SKM-1 (cell line): ENCODE measurements around the gene RPUSD3.
A peak's percentile ranks its signal among the peaks of the same experiment; 100 is the strongest.
"Not testable (repeated sequence)": the region's sequence is repeated elsewhere in the genome, so short reads cannot be mapped to it uniquely, and the experiment has no call there.

Experiments
- DNase-seq: peaks from one replicate; lab custom pipeline; 2025; ENCODE audit not compliant: unreplicated experiment; lab: John Stamatoyannopoulos, UW

RPUSD3 gene

DNA sequence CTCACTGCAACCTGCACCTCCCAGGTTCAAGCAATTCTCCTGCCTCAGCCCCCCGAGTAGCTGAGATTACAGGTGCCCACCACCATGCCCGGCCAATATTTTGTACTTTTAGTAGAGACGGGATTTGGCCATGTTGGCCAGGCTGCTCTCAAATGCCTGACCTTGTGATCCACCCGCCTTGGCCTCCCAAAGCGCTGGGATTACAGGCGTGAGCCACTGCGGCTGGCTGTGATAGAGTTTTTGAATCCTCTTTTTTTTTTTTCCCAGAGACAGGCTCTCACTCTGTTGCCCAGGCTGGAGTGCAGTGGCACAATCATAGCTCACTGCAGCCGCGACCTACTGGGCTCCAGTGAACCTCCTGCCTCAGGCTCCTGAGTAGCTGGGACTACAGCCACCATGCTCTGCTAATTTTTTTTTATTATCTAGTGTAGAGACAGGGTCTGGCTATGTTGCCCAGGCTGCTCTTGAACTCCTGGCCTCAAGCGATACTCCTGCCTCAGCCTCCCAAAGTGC is 21.4 kb upstream of the RPUSD3 start:
- DNase-seq: not testable (repeated sequence)

DNA sequence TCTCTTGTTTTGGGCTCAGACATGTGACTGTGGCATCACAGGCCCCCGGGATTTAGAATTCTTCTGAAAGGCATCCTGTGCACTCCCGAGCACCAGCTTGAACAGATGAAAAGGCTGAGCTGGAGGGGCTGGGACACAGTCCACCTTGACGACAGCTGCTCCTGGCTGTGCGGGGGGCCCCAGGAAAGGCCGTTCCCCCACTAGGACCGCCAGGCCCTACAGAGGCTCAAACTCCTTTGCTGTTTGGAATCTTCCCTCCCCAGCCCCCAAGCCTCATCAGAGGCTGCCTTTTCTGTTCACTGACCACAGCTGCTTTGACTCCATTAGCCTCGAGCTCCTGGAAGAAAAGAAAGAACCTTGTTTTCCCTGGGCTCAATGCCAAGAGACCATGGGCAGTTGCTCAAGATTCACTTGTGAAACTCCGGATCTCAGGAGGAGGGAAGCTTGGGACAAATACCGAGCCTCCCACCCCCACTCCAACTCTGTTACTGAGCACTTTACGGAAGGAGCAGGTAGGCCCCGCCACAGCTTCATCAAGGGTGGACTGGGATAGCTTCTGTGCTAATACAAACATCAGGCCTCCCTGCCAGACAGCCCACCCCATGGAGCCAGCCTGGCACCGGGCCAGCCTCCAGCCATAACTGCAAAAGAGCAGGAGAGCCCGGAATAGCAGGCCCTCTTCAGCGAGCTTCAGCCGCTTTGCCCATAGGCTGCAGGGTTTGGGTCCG is 20.6 kb upstream of the RPUSD3 start:
- peak; percentile 63 for DNase-seq

GRCh38 chr3:9863058-9863772 is 19.4 kb upstream of the RPUSD3 start:
- DNase-seq: no peak

DNA sequence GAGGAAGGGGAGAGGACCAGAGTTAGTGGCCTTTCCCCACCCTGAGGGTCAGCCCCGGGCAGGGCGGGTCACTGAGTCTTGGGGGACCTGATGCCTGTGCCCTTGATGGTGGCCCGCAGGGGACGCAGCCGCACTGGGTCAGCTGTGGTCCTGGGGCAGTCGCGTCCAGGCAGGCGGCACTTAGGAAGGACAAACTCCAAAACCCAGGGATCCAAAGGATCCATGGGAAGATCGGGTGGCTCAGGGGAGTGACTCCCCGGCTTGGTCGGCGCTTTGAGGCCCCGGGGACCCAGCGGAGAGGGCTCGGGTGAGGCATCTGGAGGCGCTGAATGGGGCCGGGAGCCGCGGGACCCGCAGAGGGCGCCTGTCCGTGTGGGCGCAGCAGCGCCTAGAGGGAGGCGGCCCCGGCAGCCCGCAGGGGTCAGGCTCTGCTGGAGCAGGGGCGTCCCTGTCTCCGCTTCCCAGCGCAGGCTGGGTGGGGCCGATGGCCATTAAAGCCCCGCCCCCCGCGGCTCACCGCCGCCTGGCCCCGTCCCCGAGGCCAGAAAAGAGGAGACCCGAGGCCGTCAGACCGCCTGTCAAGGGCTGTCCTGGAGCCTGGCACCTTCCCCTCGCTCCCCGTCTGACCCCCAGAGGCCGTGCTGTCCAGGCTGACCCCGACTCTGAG is 18.7 kb upstream of the RPUSD3 start:
- DNase-seq: no peak

- no peak for DNase-seq
Observed at GRCh38 chr3:9861626-9862130, 17.9 kb upstream of the RPUSD3 start.

GRCh38 chr3:9861201-9861600 is 17.4 kb upstream of the RPUSD3 start:
- no peak for DNase-seq

DNA sequence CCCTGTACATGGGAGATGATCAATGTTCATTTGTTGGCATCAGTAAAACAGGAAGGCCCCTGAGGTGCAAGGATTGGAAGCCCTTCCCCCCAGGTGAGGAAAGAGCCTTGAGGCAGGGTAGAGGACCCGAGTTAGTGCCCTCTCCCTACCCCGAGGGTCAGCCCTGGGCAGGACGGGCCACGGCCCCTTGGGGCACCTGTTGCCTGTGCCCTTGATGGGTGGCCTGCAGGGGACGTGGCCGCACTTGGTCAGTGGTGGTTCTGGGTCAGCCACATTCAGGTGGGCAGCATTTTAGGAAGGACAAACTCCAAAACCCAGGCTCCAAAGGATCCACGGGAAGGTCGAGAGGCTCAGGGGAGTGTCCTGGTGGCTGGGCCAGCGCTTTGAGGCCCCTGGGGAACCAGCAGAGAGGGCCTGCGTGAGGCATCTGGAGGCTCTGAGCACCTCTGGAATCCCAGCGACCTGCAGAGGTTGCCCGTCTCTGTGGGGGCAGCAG is 15.8 kb upstream of the RPUSD3 start:
- no peak for DNase-seq

DNA sequence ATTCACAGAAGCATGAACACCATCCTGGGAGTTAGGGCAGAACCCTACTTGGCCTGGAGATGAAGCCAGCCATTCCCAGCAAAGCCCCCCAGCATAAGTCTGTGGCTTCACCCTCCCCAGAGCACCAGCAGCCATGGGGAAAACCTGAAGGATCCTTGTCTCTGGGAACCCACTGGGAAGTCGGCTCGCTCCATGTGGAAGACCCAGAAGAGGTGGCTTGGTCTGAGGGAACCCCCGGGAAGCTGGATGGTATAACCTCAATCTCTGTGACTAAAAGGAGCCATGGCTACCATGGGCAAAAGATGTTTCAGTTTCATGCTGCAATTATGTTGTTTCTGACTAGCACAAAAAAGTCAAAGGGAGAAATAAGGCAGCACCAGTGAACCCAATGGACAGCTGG is 11.8 kb upstream of the RPUSD3 start:
- DNase-seq: no peak

DNA sequence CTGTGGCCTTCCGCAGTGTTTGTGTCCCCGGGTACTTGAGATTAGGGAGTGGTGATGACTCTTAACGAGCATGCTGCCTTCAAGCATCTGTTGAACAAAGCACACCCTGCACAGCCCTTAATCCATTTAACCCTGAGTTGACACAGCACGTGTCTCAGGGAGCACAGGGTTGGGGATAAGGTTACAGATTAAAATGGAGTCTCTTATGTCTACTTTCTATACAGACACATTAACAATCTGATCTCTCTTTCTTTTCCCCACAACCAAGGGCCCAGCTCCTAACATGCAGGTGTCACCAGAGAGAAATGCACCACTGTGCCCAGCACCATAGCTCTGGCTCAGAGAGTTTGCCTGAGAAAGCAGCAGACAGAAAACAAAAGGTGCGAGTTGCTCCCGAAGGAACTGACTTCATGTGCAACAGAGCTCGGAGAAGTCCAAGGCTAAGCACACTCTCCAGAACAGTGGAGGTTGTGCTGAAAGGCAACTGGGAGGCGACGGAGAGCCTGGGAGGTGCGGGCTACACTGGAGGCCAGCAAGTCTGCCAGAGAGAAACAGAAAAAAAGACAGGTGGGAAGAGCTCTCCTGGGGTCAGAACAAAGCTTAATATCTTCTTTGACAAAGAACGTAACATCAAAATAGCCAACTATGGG is 10.6 kb upstream of the RPUSD3 start:
- not testable (repeated sequence) for DNase-seq

DNA sequence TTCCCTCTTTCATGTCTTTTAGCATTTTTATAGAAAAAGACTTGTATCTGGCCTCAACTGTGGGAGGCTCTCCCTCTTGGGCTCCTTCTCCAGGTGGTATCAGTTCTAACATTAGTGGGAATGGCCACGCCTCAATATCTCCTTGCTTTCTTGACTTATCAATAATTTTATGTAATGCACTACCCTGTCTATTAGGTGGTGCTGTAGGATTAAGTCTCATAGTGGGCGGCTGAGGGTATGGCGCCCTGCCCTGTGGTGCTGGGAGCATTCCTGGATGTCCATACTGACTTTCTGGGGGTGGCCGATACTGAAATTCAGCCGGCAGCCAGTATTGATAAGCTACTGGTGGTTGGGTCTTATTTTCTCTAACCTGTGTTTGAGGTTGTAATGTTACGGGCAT is 8.7 kb upstream of the RPUSD3 start:
- no peak for DNase-seq

DNA sequence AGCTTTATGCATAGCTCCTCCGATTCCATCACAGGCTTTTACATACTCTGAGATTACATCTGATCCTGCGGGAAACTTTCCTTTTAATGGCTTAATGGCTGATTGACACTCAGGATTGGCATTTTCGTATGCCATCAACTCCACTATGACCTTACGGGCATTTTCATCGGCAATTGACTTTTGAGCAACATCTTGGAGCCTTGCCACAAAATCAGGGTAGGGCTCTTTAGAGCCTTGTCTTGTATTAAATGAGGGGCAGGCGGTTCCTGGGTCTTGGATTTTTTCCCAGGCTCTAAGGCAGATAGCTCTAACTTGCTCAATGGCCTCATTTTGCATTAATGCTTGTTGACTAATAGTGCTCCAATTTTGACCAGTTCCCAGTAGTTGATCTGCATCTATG is 8.1 kb upstream of the RPUSD3 start:
- not testable (repeated sequence) for DNase-seq

DNA sequence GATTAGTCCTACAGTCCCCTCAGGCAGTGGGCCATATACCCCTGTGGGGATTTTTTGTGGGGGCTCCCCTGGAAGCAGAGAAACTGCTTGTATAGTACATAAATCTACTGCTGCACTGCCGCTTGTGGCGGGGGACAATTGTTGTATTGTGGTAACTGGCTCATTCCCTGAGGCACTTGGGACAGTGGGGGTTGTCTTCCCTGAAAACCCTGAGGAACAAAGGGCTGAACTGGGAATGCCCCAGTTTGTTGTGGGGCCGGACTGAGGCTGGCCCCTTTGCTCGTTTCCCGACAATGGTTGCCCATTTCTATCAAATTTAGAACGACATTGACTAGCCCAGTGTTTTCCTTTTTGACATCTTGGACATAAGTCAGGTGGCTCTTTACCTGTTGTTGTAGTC is 7.6 kb upstream of the RPUSD3 start:
- not testable (repeated sequence) for DNase-seq

GRCh38 chr3:9848860-9849259 is 5.1 kb upstream of the RPUSD3 start:
- not testable (repeated sequence) for DNase-seq

DNA sequence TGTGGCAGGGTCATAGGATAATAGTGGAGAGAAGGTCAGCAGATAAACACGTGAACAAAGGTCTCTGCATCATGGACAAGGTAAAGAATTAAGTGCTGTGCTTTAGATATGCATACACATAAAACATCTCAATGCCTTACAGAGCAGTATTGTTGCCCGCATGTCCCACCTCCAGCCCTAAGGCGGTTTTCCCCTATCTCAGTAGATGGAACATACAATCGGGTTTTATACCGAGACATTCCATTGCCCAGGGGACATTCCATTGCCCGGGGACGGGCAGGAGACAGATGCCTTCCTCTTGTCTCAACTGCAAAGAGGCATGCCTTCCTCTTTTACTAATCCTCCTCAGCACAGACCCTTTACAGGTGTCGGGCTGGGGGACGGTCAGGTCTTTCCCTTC is 4.1 kb upstream of the RPUSD3 start:
- not testable (repeated sequence) for DNase-seq

DNA sequence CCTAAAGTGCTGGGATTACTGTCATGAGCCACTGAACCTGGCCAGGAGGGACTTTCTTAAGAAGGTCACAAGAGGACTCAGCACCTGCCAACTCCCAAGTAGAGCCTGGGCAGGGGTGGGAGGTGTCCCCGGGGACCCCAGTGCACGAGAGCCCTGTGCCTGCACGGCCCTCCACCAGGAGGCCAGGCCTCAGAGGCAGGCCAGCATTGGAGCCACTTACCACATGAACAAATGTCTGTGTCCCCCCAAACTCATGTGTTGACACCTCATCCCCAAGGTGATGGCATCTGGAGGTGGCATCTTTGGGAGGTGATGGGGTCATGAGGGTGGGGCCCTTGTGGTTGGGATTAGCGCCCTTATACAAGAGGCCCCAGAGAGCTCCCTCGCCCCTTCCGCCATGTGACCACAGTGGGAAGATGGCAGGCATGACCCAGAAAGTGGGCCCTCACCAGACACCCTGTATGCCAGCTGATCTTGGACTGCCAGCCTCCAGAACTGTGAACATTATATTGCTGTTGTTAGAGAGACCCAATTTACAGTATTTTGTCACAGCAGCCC is 3.2 kb upstream of the RPUSD3 start:
- no peak for DNase-seq

GRCh38 chr3:9846231-9846630 is 2.4 kb upstream of the RPUSD3 start:
- no peak for DNase-seq

- no peak for DNase-seq
Observed at GRCh38 chr3:9841015-9841414, 2.8 kb downstream of the RPUSD3 start.

DNA sequence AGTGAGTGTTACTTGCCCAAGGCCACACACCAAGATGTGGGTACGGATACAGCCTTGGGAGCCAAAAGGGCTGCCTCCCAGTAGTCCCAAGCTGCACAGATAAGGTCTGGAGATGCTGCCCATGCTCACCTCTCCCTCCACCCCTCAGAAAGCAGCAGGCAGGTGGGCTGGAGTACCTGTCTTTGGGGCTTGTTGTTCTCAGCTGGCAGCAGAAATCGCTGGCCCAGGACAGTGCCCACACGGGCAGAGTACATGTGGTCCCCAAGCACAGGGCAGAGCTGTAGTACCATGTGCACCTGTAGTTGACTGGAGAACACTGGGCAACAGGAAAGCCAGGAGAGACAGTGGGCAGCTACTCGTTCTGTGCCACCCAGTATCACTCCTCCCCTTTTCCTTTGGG is 5.0 kb downstream of the RPUSD3 start:
- DNase-seq: no peak

DNA sequence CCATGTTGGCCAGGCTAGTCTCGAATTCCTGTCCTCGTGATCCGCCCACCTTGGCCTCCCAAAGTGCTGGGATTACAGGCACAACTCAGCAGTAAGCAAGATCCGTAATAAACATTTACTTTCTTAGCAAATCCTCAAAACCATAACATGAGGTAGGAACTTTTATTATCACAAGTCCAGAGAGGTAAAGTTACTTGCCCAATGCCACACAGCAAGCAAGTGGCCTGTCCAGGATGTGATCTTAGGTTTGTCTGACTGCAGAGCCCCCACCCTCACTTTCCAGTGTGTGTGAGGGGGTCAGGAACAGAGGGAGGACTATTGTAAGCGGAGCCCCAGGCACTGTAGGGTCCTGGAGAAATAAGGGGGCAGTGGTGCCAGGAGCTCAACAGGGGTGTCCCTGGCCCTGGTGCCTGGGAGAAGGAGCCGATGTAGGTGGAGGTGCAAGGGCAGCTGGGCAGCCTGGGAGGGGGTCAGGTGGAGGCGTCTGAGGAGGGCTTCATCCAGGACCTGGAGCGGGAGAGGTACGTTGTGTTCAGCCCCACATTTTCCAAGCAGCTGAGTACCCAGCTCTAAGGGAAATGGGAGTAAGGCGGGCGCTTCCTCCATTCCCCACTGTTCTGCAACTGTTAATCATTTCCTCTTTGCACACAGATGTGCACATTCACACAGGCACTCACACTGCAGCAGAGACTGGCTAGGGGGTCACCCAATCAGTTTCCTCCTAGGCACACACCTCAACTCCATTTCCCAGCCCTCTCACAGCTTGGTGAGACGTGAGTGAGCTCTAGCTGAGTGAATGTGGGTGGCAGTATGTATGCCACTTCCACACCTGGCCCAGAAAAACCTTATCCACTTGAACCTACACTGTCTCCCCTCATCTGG is 5.9 kb downstream of the RPUSD3 start:
- no peak for DNase-seq
